Mammary epithelial cell (primary cell): ENCODE data around the gene ADAMTS7.
"Not testable (repeated sequence)": the region's sequence is repeated elsewhere in the genome, so short reads cannot be mapped to it uniquely, and the experiment has no call there.

Experiments
- CTCF ChIP-seq, 2 donors: IDR thresholded peaks in 1 of 2; conservative IDR thresholded peaks in 1 of 2; 2 replicates each; pipeline ENCODE4 v1.5.1; 2011 to 2012; ENCODE audit warnings: inconsistent platforms in 2 of 2, low read length in 2 of 2, mild to moderate bottlenecking in 2 of 2, control low read depth in 1 of 2, low read depth in 1 of 2; ENCODE audit not compliant: insufficient read depth in 1 of 2; ENCODE audit errors: extremely low read depth in 1 of 2
- EZH2 ChIP-seq: IDR thresholded peaks from 2 replicates; pipeline ENCODE4 v1.6.1; 2012; ENCODE audit warnings: low read length, inconsistent platforms, borderline replicate concordance

GRCh38 chr15:78736286-78736685 lies 75.0 kb downstream of the ADAMTS7 start:
- not testable (repeated sequence) for TF ChIP-seq EZH2; CTCF (conservative IDR thresholded peaks at IDR 0.05 in 1 of 2, IDR thresholded peaks at IDR 0.05 in 1 of 2; ENCODE audit: extremely low read depth in 1 of 2, insufficient read depth in 1 of 2, low read depth in 1 of 2, low read length in 2 of 2)
